ENCODE data around the gene ARHGEF33.

Gene ARHGEF33

GRCh38 chr2:38889575-38889974, at the start of gene ARHGEF33:
Gene ARHGEF33, plus strand, starts transcription at chr2:38889875. Its CDS starts 29,573 bp downstream, at chr2:38919448.
- TF ChIP-seq CTCF (IDR thresholded peaks at IDR 0.05; ENCODE audit: borderline replicate concordance, insufficient read depth, low read depth, low read length) = no peak
- H3K4me3 ChIP-seq (ENCODE audit: low read depth, low read length) = no peak within 1 kb of the TSS

DNA sequence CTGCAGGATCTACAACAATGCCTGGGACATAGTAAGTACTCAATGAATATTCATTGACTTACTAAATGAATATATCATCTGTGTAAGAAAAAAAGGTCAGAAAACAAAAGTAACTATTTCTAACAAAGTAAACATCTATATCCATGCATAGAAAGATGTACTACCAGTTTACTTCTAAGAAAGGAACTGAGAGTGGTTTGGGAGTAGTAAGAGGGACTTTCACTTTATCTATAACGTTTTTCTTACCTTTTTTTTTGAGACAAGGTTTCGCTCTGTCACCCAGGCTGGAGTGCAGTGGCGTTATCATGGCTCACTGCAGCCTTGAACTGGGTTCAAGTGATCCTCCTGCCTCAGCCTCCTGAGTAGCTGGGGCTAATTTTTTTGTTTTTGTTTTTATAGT, 39.6 kb upstream of the ARHGEF33 start:
- no peak overlapping the region for H3K4me3 ChIP-seq (ENCODE audit: low read depth, low read length)
- TF ChIP-seq CTCF (IDR thresholded peaks at IDR 0.05; ENCODE audit: borderline replicate concordance, insufficient read depth, low read depth, low read length) = no peak

DNA sequence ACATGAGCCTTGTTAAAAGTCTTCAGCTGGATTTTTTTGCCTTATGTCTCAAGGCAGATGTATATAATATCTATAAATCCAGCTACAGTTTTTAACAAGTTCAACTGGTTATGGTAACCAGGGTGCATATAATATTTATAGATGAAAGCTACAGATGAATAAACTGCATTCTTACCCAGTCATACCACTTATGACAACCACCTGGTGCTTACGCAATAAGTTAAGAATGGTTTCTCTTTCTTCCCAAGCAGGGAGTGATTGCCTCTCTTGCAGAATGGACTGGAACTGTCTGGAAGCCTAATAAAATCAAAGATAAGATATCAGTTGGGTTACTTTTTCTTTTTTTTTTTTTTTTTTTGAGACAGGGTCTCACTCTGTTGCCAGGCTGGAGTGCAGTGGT, 33.5 kb upstream of the ARHGEF33 start:
- H3K4me3 ChIP-seq (ENCODE audit: low read depth, low read length) = no peak overlapping the region
- no peak for TF ChIP-seq CTCF (IDR thresholded peaks at IDR 0.05; ENCODE audit: borderline replicate concordance, insufficient read depth, low read depth, low read length)

GRCh38 chr2:38862476-38862875, 27.2 kb upstream of the ARHGEF33 start:
- no peak overlapping the region for H3K4me3 ChIP-seq (ENCODE audit: low read depth, low read length)
- TF ChIP-seq CTCF (IDR thresholded peaks at IDR 0.05; ENCODE audit: borderline replicate concordance, insufficient read depth, low read depth, low read length) = no peak

GRCh38 chr2:38863061-38863695, 26.5 kb upstream of the ARHGEF33 start:
- TF ChIP-seq CTCF (IDR thresholded peaks at IDR 0.05; ENCODE audit: borderline replicate concordance, insufficient read depth, low read depth, low read length) = no peak
- H3K4me3 ChIP-seq (ENCODE audit: low read depth, low read length) = no peak overlapping the region

- no peak for TF ChIP-seq CTCF (IDR thresholded peaks at IDR 0.05; ENCODE audit: borderline replicate concordance, insufficient read depth, low read depth, low read length)
These were observed 22.8 kb upstream of the ARHGEF33 start for GRCh38 chr2:38866773-38867443.

DNA sequence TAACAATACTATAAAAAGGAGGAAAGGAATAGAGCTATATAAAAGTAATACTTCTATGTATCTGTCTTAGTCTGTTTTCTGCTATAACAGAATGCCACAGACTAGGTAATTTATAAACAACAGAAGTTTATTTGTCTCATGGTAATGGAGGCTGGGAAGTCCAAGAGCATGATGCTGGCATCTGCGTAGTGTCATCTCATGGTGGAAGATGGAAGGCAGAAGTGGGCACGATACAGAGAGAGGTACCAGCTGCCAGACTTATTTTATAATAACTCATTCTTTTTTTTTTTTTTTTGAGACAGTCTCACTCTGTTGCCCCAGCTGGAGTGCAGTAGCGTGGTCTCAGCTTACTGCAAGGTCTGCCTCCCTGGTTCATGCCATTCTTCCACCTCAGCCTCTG, 18.2 kb upstream of the ARHGEF33 start:
- no peak overlapping the region for H3K4me3 ChIP-seq (ENCODE audit: low read depth, low read length)
- no peak for TF ChIP-seq CTCF (IDR thresholded peaks at IDR 0.05; ENCODE audit: borderline replicate concordance, insufficient read depth, low read depth, low read length)

More at GRCh38 chr2:38866773-38867443, 22.8 kb upstream of the ARHGEF33 start:
- H3K4me3 ChIP-seq (ENCODE audit: low read depth, low read length) = no peak overlapping the region

Data from GM12875 (cell line).